PC-3 (cell line): ENCODE data around the gene ADD1. TPM values are rescaled to one million over a fixed set of nuclear protein-coding genes. Genes with fewer than 3 reads are reported as not detected.
A peak's percentile ranks its signal among the peaks of the same experiment; 100 is the strongest.

Experiments used
- ATAC-seq: fragments of 200-7000 bp; cut with Tn5 transposase; 2 replicates; pipeline ENCODE4 v1.9.1; 2020; ENCODE audit warnings: mild to moderate bottlenecking, moderate library complexity
- BruUV-seq: library from RNA; stranded (reverse); fragments of 400-500 nt; replicated peaks from 2 replicates; lab custom pipeline; 2021; lab: Mats Ljungman, UMichigan
- CTCF ChIA-PET: fragments of 300-600 bp; sonication (Branson Sonifier 250); formaldehyde crosslinking; loops from one replicate; lab custom pipeline; 2022; ENCODE audit warnings: antibody characterized with exemption; lab: Charles Lee
- POLR2A ChIA-PET: fragments of 300-600 bp; sonication (Branson Sonifier 250); formaldehyde crosslinking; loops from one replicate; lab custom pipeline; 2022; ENCODE audit warnings: antibody characterized with exemption; ENCODE audit not compliant: unreplicated experiment; lab: Charles Lee
- DNase-seq: peaks from one replicate; pipeline ENCODE4 v3.0.0-alpha.2; 2015
- H2AFZ ChIP-seq: fragments of 300-600 bp; sonication (generic); 2 replicates; pipeline ENCODE4 v1.6.0; 2016; ENCODE audit warnings: antibody characterized with exemption, low read length
- H3F3A ChIP-seq: fragments of 300-600 bp; sonication (generic); one replicate; pipeline ENCODE4 v1.6.0; 2017; ENCODE audit warnings: antibody characterized with exemption, low read length, control low read depth, mild to moderate bottlenecking; ENCODE audit not compliant: unreplicated experiment
- H3K27ac ChIP-seq: fragments of 300-600 bp; sonication (generic); 2 replicates; pipeline ENCODE4 v1.5.1; 2016; ENCODE audit warnings: mild to moderate bottlenecking, low read length
- H3K27me3 ChIP-seq: fragments of 300-600 bp; sonication (generic); 2 replicates; pipeline ENCODE4 v1.6.1; 2016; ENCODE audit warnings: low read length, mixed read lengths
- H3K36me3 ChIP-seq: fragments of 300-600 bp; sonication (generic); 2 replicates; pipeline ENCODE4 v1.6.1; 2016; ENCODE audit warnings: low read depth, mixed run types, low read length, mixed read lengths
- H3K4me1 ChIP-seq: fragments of 300-600 bp; sonication (generic); 2 replicates; pipeline ENCODE4 v1.5.1; 2016; ENCODE audit warnings: low read length; ENCODE audit not compliant: insufficient read depth
- H3K4me2 ChIP-seq: fragments of 300-600 bp; sonication (generic); 2 replicates; pipeline ENCODE4 v1.6.0; 2016; ENCODE audit warnings: low read length
- H3K4me3 ChIP-seq: fragments of 300-600 bp; sonication (generic); 2 replicates; pipeline ENCODE4 v1.5.1; 2016; ENCODE audit warnings: mild to moderate bottlenecking, low read length, mixed read lengths
- H3K79me2 ChIP-seq: fragments of 300-600 bp; sonication (generic); 2 replicates; pipeline ENCODE4 v1.6.1; 2017; ENCODE audit warnings: low read length, mixed read lengths
- H3K9ac ChIP-seq: fragments of 300-600 bp; sonication (generic); 2 replicates; pipeline ENCODE4 v1.6.0; 2016; ENCODE audit warnings: mild to moderate bottlenecking, low read length
- H3K9me2 ChIP-seq: fragments of 300-600 bp; sonication (generic); replicated peaks from 2 replicates; pipeline ENCODE4 v1.6.1; 2016; ENCODE audit warnings: mixed run types, low read length, mixed read lengths
- H3K9me3 ChIP-seq: fragments of 300-600 bp; sonication (generic); 2 replicates; pipeline ENCODE4 v1.6.1; 2016; ENCODE audit warnings: low read length, mixed read lengths
- H4K20me1 ChIP-seq: fragments of 300-600 bp; sonication (generic); 2 replicates; pipeline ENCODE4 v1.6.1; 2016; ENCODE audit warnings: low read length, mixed read lengths
- EZH2 ChIP-seq: fragments of 300-600 bp; sonication (generic); IDR thresholded peaks from one replicate; pipeline ENCODE4 v1.6.1; 2017; ENCODE audit warnings: antibody characterized with exemption, mild to moderate bottlenecking, low read length; ENCODE audit not compliant: unreplicated experiment
- EZH2phosphoT487 ChIP-seq: fragments of 300-600 bp; sonication (generic); IDR thresholded peaks from 2 replicates; pipeline ENCODE4 v1.6.1; 2018; ENCODE audit warnings: mild to moderate bottlenecking, antibody characterized with exemption, low read length, borderline replicate concordance
- intact Hi-C: fragments of 100-400 bp; cut with micrococcal nuclease; formaldehyde crosslinking; loops from 2 replicates; pipeline ENCODE4 v1.9.0; 2023
- total RNA-seq: library from RNA; depleted of rRNA; stranded (reverse); fragments of >200 nt; gene quantifications from 2 replicates; pipeline ENCODE4 v1.2.3, GENCODE V29; 2014
- TF ChIP-seq, protein P1 (sequence below): fragments of 300-600 bp; sonication (generic); conservative IDR thresholded peaks from 2 replicates; pipeline ENCODE4 v1.5.1; 2017; ENCODE audit warnings: antibody characterized with exemption, low read depth, mild to moderate bottlenecking, low read length

Gene ADD1
- total RNA-seq, 1 experiment from 2014 or later, result 118 TPM

DNA sequence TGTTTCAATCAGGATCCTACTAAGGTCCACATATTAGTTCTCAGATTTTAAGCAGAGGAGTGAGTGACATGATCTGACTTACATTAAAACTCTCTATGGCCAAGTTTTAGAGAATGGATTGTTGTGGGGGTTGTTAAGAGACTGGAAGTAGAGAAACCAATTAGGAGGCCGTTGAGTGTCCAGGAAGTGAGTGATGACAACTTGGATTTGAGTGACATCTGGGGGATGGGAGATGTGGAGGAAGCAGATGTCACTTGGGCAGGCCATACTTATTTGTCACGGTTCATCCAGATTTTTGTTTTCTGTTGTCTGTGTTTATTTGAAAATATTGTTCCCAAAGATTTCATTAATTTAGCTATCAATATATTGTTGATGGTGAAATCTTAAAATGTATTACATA lies 28.3 kb downstream of the ADD1 start:
- no peaks in the 10 kb centered on the region for H3K9me3 ChIP-seq
- H2AFZ ChIP-seq, result no peak overlapping the region
- H3K4me1 ChIP-seq, result 0 out of 2 replicates have a peak, but pooled peaks cover 6% of the 10 kb centered on the region
- H3K9ac ChIP-seq, result no peak overlapping the region
- POLR2A ChIA-PET, result no interaction called here
- 0 out of 2 replicates have a peak, but pooled peaks cover 4% of the 10 kb centered on the region for H3K36me3 ChIP-seq
- DNase-seq (peak; percentile 7), ATAC-seq (no peak)
- no TSS peak for BruUV-seq
- no peaks in the 10 kb centered on the region for H3F3A ChIP-seq
- H3K27me3 ChIP-seq, result no peaks in the 10 kb centered on the region
- H3K4me2 ChIP-seq, result no peak overlapping the region
- no peak overlapping the region for H3K27ac ChIP-seq
- H3K79me2 ChIP-seq, result peaks cover 52% of the 10 kb centered on the region
- TF ChIP-seq, protein P1, sequence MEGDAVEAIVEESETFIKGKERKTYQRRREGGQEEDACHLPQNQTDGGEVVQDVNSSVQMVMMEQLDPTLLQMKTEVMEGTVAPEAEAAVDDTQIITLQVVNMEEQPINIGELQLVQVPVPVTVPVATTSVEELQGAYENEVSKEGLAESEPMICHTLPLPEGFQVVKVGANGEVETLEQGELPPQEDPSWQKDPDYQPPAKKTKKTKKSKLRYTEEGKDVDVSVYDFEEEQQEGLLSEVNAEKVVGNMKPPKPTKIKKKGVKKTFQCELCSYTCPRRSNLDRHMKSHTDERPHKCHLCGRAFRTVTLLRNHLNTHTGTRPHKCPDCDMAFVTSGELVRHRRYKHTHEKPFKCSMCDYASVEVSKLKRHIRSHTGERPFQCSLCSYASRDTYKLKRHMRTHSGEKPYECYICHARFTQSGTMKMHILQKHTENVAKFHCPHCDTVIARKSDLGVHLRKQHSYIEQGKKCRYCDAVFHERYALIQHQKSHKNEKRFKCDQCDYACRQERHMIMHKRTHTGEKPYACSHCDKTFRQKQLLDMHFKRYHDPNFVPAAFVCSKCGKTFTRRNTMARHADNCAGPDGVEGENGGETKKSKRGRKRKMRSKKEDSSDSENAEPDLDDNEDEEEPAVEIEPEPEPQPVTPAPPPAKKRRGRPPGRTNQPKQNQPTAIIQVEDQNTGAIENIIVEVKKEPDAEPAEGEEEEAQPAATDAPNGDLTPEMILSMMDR, result no peak
- no peak for TF ChIP-seq EZH2phosphoT487
- no peaks in the 10 kb centered on the region for H4K20me1 ChIP-seq
- intact Hi-C loops, result no loop called here
- H3K4me3 ChIP-seq, result no peak overlapping the region
- CTCF ChIA-PET, result no interaction called here
- H3K9me2 ChIP-seq, result no peaks in the 10 kb centered on the region

DNA sequence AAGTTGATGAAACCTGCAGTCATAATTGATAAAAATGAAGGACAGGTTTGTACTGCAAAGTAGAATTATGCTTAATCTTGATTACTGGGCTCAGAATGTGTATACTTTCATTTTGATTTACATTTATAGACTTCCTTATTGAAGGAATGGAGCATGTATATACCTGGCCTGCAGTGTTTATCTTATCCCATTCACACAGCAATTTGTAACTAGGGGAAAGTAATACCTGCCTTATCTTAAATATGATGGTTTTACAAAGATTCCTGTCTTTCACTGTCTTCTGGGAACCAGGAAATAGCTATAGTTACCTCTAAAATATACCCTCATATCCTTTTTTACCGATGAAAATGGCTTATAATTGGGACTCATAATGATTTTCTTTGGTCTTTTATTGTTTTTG lies 29.7 kb downstream of the ADD1 start:
- TF ChIP-seq EZH2 (no peak), EZH2phosphoT487 (no peak)
- TF ChIP-seq, protein P1, result no peak
- Histone ChIP-seq H3K9me3 (no peaks in the 10 kb centered on the region), H3K9me2 (no peaks in the 10 kb centered on the region), H4K20me1 (no peaks in the 10 kb centered on the region), H2AFZ (no peak overlapping the region), H3K9ac (no peak overlapping the region), H3F3A (no peaks in the 10 kb centered on the region), H3K4me3 (no peak overlapping the region), H3K27me3 (no peaks in the 10 kb centered on the region), H3K79me2 (peaks cover 38% of the 10 kb centered on the region), H3K4me1 (0 out of 2 replicates have a peak, but pooled peaks cover 6% of the 10 kb centered on the region), H3K36me3 (0 out of 2 replicates have a peak, but pooled peaks cover 4% of the 10 kb centered on the region), H3K4me2 (no peak overlapping the region), H3K27ac (no peak overlapping the region)
- intact Hi-C loops, result no loop called here
- CTCF ChIA-PET, result no interaction called here
- POLR2A ChIA-PET, result no interaction called here
- no TSS peak for BruUV-seq
- DNase-seq (no peak), ATAC-seq (no peak; the same call in 1 of the 2 replicates)

DNA sequence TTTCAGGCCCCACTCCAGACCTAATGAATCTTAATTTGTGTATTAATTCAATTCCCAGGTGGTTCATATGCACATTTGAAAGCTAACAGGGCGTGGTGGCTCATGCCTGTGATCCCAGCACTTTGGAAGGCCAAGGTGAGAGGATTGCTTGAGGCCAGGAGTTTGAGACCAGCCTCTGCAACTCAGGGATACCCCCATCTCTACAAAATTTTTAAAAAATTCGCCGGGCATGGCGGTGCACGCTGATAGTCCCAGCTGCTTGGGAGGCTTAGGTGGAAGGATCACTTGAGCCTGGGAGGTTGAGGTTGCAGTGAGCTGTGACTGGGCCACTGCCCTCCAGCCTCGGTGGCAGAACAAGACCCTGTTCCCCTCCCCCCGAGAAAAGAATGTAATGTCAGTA lies 31.2 kb downstream of the ADD1 start:
- H3K79me2 ChIP-seq, result peaks cover 24% of the 10 kb centered on the region
- H3F3A ChIP-seq, result no peaks in the 10 kb centered on the region
- H2AFZ ChIP-seq, result no peak overlapping the region
- DNase-seq, result no peak
- H3K36me3 ChIP-seq, result 0 out of 2 replicates have a peak, but pooled peaks cover 4% of the 10 kb centered on the region
- intact Hi-C loops, result no loop called here
- H3K4me1 ChIP-seq, result 0 out of 2 replicates have a peak, but pooled peaks cover 6% of the 10 kb centered on the region
- H3K9me2 ChIP-seq, result no peaks in the 10 kb centered on the region
- H3K4me2 ChIP-seq, result no peak overlapping the region
- no TSS peak for BruUV-seq
- H4K20me1 ChIP-seq, result no peaks in the 10 kb centered on the region
- no peaks in the 10 kb centered on the region for H3K27me3 ChIP-seq
- ChIA-PET CTCF (no interaction called here), POLR2A (no interaction called here)
- no peak for TF ChIP-seq EZH2
- TF ChIP-seq EZH2phosphoT487, result no peak
- TF ChIP-seq, protein P1, result no peak
- no peak overlapping the region for H3K9ac ChIP-seq
- H3K9me3 ChIP-seq, result no peaks in the 10 kb centered on the region
- H3K4me3 ChIP-seq, result no peak overlapping the region
- no peak for ATAC-seq
- no peak overlapping the region for H3K27ac ChIP-seq
